ENCODE measurements around the gene OLFM1. TPM values are rescaled to one million over a fixed set of nuclear protein-coding genes. Genes with fewer than 3 reads are reported as not detected.

OLFM1 gene
- total and polyA plus RNA-seq, 2 donors, result 24.5 to 28.3 TPM

DNA sequence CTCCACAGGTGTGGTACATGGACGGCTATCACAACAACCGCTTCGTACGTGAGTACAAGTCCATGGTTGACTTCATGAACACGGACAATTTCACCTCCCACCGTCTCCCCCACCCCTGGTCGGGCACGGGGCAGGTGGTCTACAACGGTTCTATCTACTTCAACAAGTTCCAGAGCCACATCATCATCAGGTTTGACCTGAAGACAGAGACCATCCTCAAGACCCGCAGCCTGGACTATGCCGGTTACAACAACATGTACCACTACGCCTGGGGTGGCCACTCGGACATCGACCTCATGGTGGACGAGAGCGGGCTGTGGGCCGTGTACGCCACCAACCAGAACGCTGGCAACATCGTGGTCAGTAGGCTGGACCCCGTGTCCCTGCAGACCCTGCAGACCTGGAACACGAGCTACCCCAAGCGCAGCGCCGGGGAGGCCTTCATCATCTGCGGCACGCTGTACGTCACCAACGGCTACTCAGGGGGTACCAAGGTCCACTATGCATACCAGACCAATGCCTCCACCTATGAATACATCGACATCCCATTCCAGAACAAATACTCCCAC is 32.1 kb downstream of the OLFM1 start:
- no peaks in the 10 kb centered on the region for H3K27me3 ChIP-seq (ENCODE audit: control insufficient read depth in 2 of 2, insufficient read depth in 1 of 2, low read length in 1 of 2)
- H3K4me1 ChIP-seq (ENCODE audit: control insufficient read depth in 2 of 2, insufficient read depth in 2 of 2, low read length in 2 of 2), result no peaks in the 10 kb centered on the region
- no peak for DNase-seq (ENCODE audit: low read depth in 6 of 9, low spot score in 9 of 9)
- H3K9me3 ChIP-seq (ENCODE audit: control insufficient read depth in 2 of 2, insufficient read depth in 1 of 2, low read length in 1 of 2), result peaks cover 5% of the 10 kb centered on the region in 2 donors
- no peak overlapping the region for H3K27ac ChIP-seq (ENCODE audit: low read depth in 1 of 2, low read length in 1 of 2)
- WGBS, result 98% methylated on average over 30 of the region's 30 CpGs
- H3K4me3 ChIP-seq (ENCODE audit: low read length in 2 of 2), result no peak overlapping the region
- no peaks in the 10 kb centered on the region for H3K36me3 ChIP-seq (ENCODE audit: control insufficient read depth in 2 of 2, insufficient read depth in 2 of 2, low read length in 1 of 2)

DNA sequence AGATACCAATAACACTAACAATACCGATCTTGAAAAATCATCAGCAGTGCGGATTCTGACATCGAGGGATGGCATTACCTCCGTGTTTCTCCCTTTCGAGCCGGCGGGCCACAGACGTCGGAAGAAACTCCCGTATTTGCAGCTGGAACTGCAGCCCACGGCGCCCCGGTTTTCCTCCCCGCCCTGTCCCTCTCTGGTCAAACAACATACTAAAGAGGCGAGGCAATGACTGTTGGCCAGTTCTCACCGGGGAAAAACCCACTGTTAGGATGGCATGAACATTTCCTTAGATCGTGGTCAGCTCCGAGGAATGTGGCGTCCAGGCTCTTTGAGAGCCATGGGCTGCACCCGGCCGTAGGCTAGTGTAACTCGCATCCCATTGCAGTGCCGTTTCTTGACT is 32.8 kb downstream of the OLFM1 start:
- Histone ChIP-seq H3K27me3 (ENCODE audit: control insufficient read depth in 2 of 2, insufficient read depth in 1 of 2, low read length in 1 of 2) (no peaks in the 10 kb centered on the region), H3K9me3 (ENCODE audit: control insufficient read depth in 2 of 2, insufficient read depth in 1 of 2, low read length in 1 of 2) (peaks cover 5% of the 10 kb centered on the region in 2 donors), H3K4me1 (ENCODE audit: control insufficient read depth in 2 of 2, insufficient read depth in 2 of 2, low read length in 2 of 2) (no peaks in the 10 kb centered on the region), H3K27ac (ENCODE audit: low read depth in 1 of 2, low read length in 1 of 2) (no peak overlapping the region), H3K4me3 (ENCODE audit: low read length in 2 of 2) (no peak overlapping the region), H3K36me3 (ENCODE audit: control insufficient read depth in 2 of 2, insufficient read depth in 2 of 2, low read length in 1 of 2) (no peaks in the 10 kb centered on the region)
- DNase-seq (ENCODE audit: low read depth in 6 of 9, low spot score in 9 of 9), result no peak
- WGBS, result 96% methylated on average over 23 of the region's 23 CpGs

GRCh38 chr9:135122316-135122715 is 34.8 kb downstream of the OLFM1 start:
- 93% methylated on average over 12 of the region's 12 CpGs for WGBS
- Histone ChIP-seq H3K36me3 (ENCODE audit: control insufficient read depth in 2 of 2, insufficient read depth in 2 of 2, low read length in 1 of 2) (no peaks in the 10 kb centered on the region), H3K9me3 (ENCODE audit: control insufficient read depth in 2 of 2, insufficient read depth in 1 of 2, low read length in 1 of 2) (peaks cover 5% of the 10 kb centered on the region in 2 donors), H3K4me3 (ENCODE audit: low read length in 2 of 2) (no peak overlapping the region), H3K4me1 (ENCODE audit: control insufficient read depth in 2 of 2, insufficient read depth in 2 of 2, low read length in 2 of 2) (no peaks in the 10 kb centered on the region), H3K27me3 (ENCODE audit: control insufficient read depth in 2 of 2, insufficient read depth in 1 of 2, low read length in 1 of 2) (no peaks in the 10 kb centered on the region), H3K27ac (ENCODE audit: low read depth in 1 of 2, low read length in 1 of 2) (no peak overlapping the region)
- no peak for DNase-seq (ENCODE audit: low read depth in 6 of 9, low spot score in 9 of 9)

DNA sequence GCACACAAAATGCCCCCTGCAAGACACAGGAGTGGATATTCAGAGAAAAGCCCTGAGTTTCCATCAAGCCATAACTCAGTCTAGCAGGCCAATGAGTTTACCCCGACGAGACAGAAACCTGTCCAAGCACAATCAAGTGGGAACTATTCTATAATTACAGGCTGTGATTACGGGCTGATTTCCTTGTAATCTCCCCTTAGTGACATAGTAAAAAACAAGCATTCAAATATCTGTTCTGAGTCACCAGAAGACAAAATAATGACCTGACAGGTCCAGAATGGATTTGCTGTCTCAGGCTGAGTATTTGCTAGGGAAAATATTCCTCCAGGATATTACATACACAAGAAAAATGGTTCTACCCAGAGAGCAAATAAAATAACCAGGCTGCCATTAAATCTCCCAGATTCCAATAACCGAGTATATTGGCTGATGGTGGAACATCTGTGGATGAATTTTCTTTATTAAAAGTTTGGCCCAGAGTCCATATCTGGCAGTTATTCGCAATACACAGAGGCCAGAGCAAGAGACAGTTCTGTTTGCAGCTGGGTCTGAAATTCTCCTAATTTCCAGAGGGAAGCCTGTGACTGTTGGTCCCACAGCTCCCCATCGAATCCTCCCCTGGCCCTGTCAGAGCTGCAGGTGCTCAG is 35.8 kb downstream of the OLFM1 start:
- DNase-seq (ENCODE audit: low read depth in 6 of 9, low spot score in 9 of 9), result no peak
- H3K4me3 ChIP-seq (ENCODE audit: low read length in 2 of 2), result no peak overlapping the region
- no peaks in the 10 kb centered on the region for H3K27me3 ChIP-seq (ENCODE audit: control insufficient read depth in 2 of 2, insufficient read depth in 1 of 2, low read length in 1 of 2)
- no peak overlapping the region for H3K27ac ChIP-seq (ENCODE audit: low read depth in 1 of 2, low read length in 1 of 2)
- H3K4me1 ChIP-seq (ENCODE audit: control insufficient read depth in 2 of 2, insufficient read depth in 2 of 2, low read length in 2 of 2), result peaks cover 0 to 2% of the 10 kb centered on the region in 2 donors
- no peaks in the 10 kb centered on the region for H3K36me3 ChIP-seq (ENCODE audit: control insufficient read depth in 2 of 2, insufficient read depth in 2 of 2, low read length in 1 of 2)
- 84% methylated on average over 6 of the region's 6 CpGs for WGBS
- H3K9me3 ChIP-seq (ENCODE audit: control insufficient read depth in 2 of 2, insufficient read depth in 1 of 2, low read length in 1 of 2), result peaks cover 5% of the 10 kb centered on the region in 2 donors

DNA sequence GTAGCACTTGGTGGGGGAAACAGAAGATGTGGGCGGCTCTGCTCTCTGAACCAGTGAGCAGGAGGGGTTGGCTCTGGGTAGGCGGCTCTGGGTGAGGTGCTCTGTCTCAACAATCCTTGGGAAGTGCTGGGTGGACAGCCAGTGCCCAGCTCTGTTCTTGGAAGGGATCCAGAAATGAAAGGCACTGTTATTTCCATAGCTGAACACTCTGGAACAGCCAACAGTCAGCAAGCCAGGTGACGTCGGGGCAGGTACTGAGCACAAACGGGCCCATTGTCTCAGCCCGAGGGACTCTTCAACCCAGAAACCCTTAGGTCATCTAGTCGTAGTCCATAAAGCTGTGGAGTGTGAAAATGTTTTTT is 36.3 kb downstream of the OLFM1 start:
- WGBS, result 92% methylated on average over 7 of the region's 7 CpGs
- Histone ChIP-seq H3K27ac (ENCODE audit: low read depth in 1 of 2, low read length in 1 of 2) (no peak overlapping the region), H3K36me3 (ENCODE audit: control insufficient read depth in 2 of 2, insufficient read depth in 2 of 2, low read length in 1 of 2) (no peaks in the 10 kb centered on the region)

DNA sequence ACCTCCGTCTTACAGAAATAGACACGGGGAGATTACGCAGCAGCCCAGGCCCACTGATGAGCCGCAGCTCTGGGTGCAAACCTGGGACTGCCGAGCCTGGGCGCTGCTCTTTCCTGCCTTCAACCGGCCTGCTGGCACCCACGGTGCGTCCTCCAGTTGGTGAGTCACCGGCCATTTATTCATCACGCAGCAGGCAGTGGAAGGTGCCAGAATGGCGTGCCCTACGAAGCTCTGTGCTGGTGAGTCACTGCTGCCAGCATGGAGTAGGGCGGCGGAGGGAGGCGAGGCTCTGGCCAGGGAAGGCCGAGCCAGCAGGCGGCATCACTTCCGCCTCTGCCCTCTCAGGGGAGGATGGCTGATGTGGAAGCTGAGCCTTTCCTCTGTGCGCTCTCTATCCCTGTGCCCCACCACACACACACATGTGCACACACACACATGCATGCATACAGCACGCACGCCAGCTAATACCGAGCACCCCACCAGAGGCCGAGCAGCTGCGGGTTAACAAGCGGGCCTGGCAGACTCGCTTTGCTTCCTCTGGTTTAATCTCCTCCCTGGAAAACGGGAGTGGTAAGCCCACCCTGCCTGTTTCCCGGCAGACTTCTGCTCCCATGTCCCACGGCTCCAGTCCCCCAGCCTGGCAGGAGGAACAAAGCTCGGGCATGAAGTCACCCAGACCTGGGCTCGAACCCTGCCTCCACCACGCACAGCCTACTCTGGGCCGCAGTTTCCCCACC is 39.2 kb downstream of the OLFM1 start:
- no peaks in the 10 kb centered on the region for H3K27me3 ChIP-seq (ENCODE audit: control insufficient read depth in 2 of 2, insufficient read depth in 1 of 2, low read length in 1 of 2)
- no peak overlapping the region for H3K27ac ChIP-seq (ENCODE audit: low read depth in 1 of 2, low read length in 1 of 2)
- H3K36me3 ChIP-seq (ENCODE audit: control insufficient read depth in 2 of 2, insufficient read depth in 2 of 2, low read length in 1 of 2), result no peaks in the 10 kb centered on the region
- no peaks in the 10 kb centered on the region for H3K9me3 ChIP-seq (ENCODE audit: control insufficient read depth in 2 of 2, insufficient read depth in 1 of 2, low read length in 1 of 2)
- H3K4me1 ChIP-seq (ENCODE audit: control insufficient read depth in 2 of 2, insufficient read depth in 2 of 2, low read length in 2 of 2), result peaks cover 0 to 6% of the 10 kb centered on the region in 2 donors
- no peak overlapping the region for H3K4me3 ChIP-seq (ENCODE audit: low read length in 2 of 2)
- WGBS, result 90% methylated on average over 34 of the region's 34 CpGs
- no peak for DNase-seq (ENCODE audit: low read depth in 6 of 9, low spot score in 9 of 9)

More for the DNA sequence above, 36.3 kb downstream of the OLFM1 start:
- Histone ChIP-seq H3K4me1 (ENCODE audit: control insufficient read depth in 2 of 2, insufficient read depth in 2 of 2, low read length in 2 of 2) (peaks cover 0 to 2% of the 10 kb centered on the region in 2 donors), H3K27me3 (ENCODE audit: control insufficient read depth in 2 of 2, insufficient read depth in 1 of 2, low read length in 1 of 2) (no peaks in the 10 kb centered on the region), H3K9me3 (ENCODE audit: control insufficient read depth in 2 of 2, insufficient read depth in 1 of 2, low read length in 1 of 2) (peaks cover 5% of the 10 kb centered on the region in 2 donors), H3K4me3 (ENCODE audit: low read length in 2 of 2) (no peak overlapping the region)
- DNase-seq (ENCODE audit: low read depth in 6 of 9, low spot score in 9 of 9), result no peak

GRCh38 chr9:135127718-135128670 is 40.5 kb downstream of the OLFM1 start:
- no peak for DNase-seq (ENCODE audit: low read depth in 6 of 9, low spot score in 9 of 9)
- no peaks in the 10 kb centered on the region for H3K9me3 ChIP-seq (ENCODE audit: control insufficient read depth in 2 of 2, insufficient read depth in 1 of 2, low read length in 1 of 2)
- no peak overlapping the region for H3K4me3 ChIP-seq (ENCODE audit: low read length in 2 of 2)
- 65% methylated on average over 23 of the region's 23 CpGs for WGBS
- no peak overlapping the region for H3K27ac ChIP-seq (ENCODE audit: low read depth in 1 of 2, low read length in 1 of 2)
- no peaks in the 10 kb centered on the region for H3K27me3 ChIP-seq (ENCODE audit: control insufficient read depth in 2 of 2, insufficient read depth in 1 of 2, low read length in 1 of 2)
- peaks cover 0 to 6% of the 10 kb centered on the region in 2 donors for H3K4me1 ChIP-seq (ENCODE audit: control insufficient read depth in 2 of 2, insufficient read depth in 2 of 2, low read length in 2 of 2)
- H3K36me3 ChIP-seq (ENCODE audit: control insufficient read depth in 2 of 2, insufficient read depth in 2 of 2, low read length in 1 of 2), result no peaks in the 10 kb centered on the region

- Histone ChIP-seq H3K4me1 (ENCODE audit: control insufficient read depth in 2 of 2, insufficient read depth in 2 of 2, low read length in 2 of 2) (peaks cover 0 to 6% of the 10 kb centered on the region in 2 donors), H3K27me3 (ENCODE audit: control insufficient read depth in 2 of 2, insufficient read depth in 1 of 2, low read length in 1 of 2) (peaks cover 0 to 3% of the 10 kb centered on the region in 2 donors), H3K36me3 (ENCODE audit: control insufficient read depth in 2 of 2, insufficient read depth in 2 of 2, low read length in 1 of 2) (no peaks in the 10 kb centered on the region), H3K9me3 (ENCODE audit: control insufficient read depth in 2 of 2, insufficient read depth in 1 of 2, low read length in 1 of 2) (no peaks in the 10 kb centered on the region), H3K27ac (ENCODE audit: low read depth in 1 of 2, low read length in 1 of 2) (no peak overlapping the region), H3K4me3 (ENCODE audit: low read length in 2 of 2) (no peak overlapping the region)
- WGBS, result 90% methylated on average over 7 of the region's 7 CpGs
- DNase-seq (ENCODE audit: low read depth in 6 of 9, low spot score in 9 of 9), result no peak
Observed at GRCh38 chr9:135129137-135129695, 41.7 kb downstream of the OLFM1 start.

Data from thymus (tissue), 11 donors.